MM.1S (cell line): ENCODE measurements around the gene ZHX3.

ENCODE experiments used
- DNase-seq: peaks from one replicate; pipeline ENCODE4 v3.0.0-alpha.2; 2015
- H2AFZ ChIP-seq: fragments of 300-600 bp; sonication (generic); 2 replicates; pipeline ENCODE4 v1.6.0; 2016; ENCODE audit warnings: antibody characterized with exemption, low read length
- H3F3A ChIP-seq: fragments of 300-600 bp; sonication (generic); 2 replicates; pipeline ENCODE4 v1.6.1; 2016; ENCODE audit warnings: mild to moderate bottlenecking, antibody characterized with exemption, low read length, moderate library complexity, mixed read lengths; ENCODE audit not compliant: insufficient read depth
- H3K27ac ChIP-seq: fragments of 300-600 bp; sonication (generic); 2 replicates; pipeline ENCODE4 v1.5.1; 2016; ENCODE audit warnings: mild to moderate bottlenecking, low read length
- H3K27me3 ChIP-seq: fragments of 300-600 bp; sonication (generic); replicated peaks from 2 replicates; pipeline ENCODE4 v1.6.0; 2016; ENCODE audit warnings: low read length; ENCODE audit not compliant: insufficient read depth
- H3K36me3 ChIP-seq: fragments of 300-600 bp; sonication (generic); replicated peaks from 2 replicates; pipeline ENCODE4 v1.6.1; 2016; ENCODE audit warnings: mild to moderate bottlenecking, low read length, mixed read lengths; ENCODE audit not compliant: insufficient read depth
- H3K4me1 ChIP-seq: fragments of 300-600 bp; sonication (generic); 2 replicates; pipeline ENCODE4 v1.6.1; 2016; ENCODE audit warnings: low read length, mixed read lengths
- H3K4me2 ChIP-seq: fragments of 300-600 bp; sonication (generic); 2 replicates; pipeline ENCODE4 v1.6.0; 2016; ENCODE audit warnings: low read depth, low read length
- H3K4me3 ChIP-seq: fragments of 300-600 bp; sonication (generic); 2 replicates; pipeline ENCODE4 v1.5.1; 2016; ENCODE audit warnings: low read length, mixed read lengths
- H3K79me2 ChIP-seq: fragments of 300-600 bp; sonication (generic); 2 replicates; pipeline ENCODE4 v1.6.1; 2016; ENCODE audit warnings: mixed run types, low read length, mixed read lengths
- H3K9ac ChIP-seq: fragments of 300-600 bp; sonication (generic); 2 replicates; pipeline ENCODE4 v1.6.1; 2016; ENCODE audit warnings: low read length, mixed read lengths
- H3K9me2 ChIP-seq: fragments of 300-600 bp; sonication (generic); replicated peaks from 2 replicates; pipeline ENCODE4 v1.6.1; 2016; ENCODE audit warnings: mild to moderate bottlenecking, low read length, mixed read lengths; ENCODE audit not compliant: insufficient read depth
- H3K9me3 ChIP-seq: fragments of 300-600 bp; sonication (generic); replicated peaks from 2 replicates; pipeline ENCODE4 v1.6.1; 2016; ENCODE audit warnings: mild to moderate bottlenecking, low read length, mixed read lengths; ENCODE audit not compliant: insufficient read depth
- H4K20me1 ChIP-seq: fragments of 300-600 bp; sonication (generic); 2 replicates; pipeline ENCODE4 v1.6.1; 2016; ENCODE audit warnings: mild to moderate bottlenecking, low read length, moderate library complexity, mixed read lengths; ENCODE audit not compliant: insufficient read depth
- EZH2 ChIP-seq: fragments of 300-600 bp; sonication (generic); optimal IDR thresholded peaks from 2 replicates; pipeline ENCODE3; 2017; ENCODE audit warnings: low read depth, mild to moderate bottlenecking, antibody characterized with exemption, low read length, mixed read lengths
- EZH2phosphoT487 ChIP-seq: fragments of 300-600 bp; sonication (generic); IDR thresholded peaks from 2 replicates; pipeline ENCODE4 v1.6.1; 2018; ENCODE audit warnings: antibody characterized with exemption, low read length
- TF ChIP-seq, protein P1 (sequence below): fragments of 300-600 bp; sonication (generic); IDR thresholded peaks from 2 replicates; pipeline ENCODE4 v1.5.1; 2016; ENCODE audit warnings: antibody characterized with exemption, low read length, mixed read lengths

The ZHX3 gene

DNA sequence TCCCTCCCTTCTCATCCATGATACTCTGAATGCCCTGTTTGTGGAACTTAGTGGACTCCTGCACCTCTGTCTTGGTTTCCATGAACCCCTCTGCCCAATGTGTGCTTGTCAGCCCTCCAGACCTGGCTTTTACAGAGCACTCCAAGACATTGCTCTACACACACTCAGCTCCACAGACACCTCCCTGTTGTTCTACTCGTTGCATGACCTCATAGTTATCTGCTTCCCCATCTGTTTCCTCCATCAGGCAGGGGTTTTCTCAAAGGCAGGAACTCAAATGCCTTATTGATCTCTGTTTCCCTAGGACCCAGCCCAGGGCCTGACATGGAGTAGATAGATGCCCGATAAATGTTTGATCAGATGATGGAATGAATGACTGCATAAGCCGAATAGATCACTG, 166.9 kb downstream of the ZHX3 start:
- no peak overlapping the region for H3K27ac ChIP-seq
- no peak for DNase-seq
- H3K9me2 ChIP-seq: no peaks in the 10 kb centered on the region
- H3K36me3 ChIP-seq: no peaks in the 10 kb centered on the region
- H3K27me3 ChIP-seq: no peaks in the 10 kb centered on the region
- no peaks in the 10 kb centered on the region for H4K20me1 ChIP-seq
- H3K79me2 ChIP-seq: peaks cover 99% of the 10 kb centered on the region
- H2AFZ ChIP-seq: no peak overlapping the region
- no peak overlapping the region for H3K4me2 ChIP-seq
- H3K9me3 ChIP-seq: no peaks in the 10 kb centered on the region
- H3K9ac ChIP-seq: no peak overlapping the region
- peaks cover 15% of the 10 kb centered on the region for H3K4me1 ChIP-seq
- TF ChIP-seq EZH2phosphoT487: no peak
- TF ChIP-seq, protein P1, sequence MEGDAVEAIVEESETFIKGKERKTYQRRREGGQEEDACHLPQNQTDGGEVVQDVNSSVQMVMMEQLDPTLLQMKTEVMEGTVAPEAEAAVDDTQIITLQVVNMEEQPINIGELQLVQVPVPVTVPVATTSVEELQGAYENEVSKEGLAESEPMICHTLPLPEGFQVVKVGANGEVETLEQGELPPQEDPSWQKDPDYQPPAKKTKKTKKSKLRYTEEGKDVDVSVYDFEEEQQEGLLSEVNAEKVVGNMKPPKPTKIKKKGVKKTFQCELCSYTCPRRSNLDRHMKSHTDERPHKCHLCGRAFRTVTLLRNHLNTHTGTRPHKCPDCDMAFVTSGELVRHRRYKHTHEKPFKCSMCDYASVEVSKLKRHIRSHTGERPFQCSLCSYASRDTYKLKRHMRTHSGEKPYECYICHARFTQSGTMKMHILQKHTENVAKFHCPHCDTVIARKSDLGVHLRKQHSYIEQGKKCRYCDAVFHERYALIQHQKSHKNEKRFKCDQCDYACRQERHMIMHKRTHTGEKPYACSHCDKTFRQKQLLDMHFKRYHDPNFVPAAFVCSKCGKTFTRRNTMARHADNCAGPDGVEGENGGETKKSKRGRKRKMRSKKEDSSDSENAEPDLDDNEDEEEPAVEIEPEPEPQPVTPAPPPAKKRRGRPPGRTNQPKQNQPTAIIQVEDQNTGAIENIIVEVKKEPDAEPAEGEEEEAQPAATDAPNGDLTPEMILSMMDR: no peak
- TF ChIP-seq EZH2: no peak
- H3F3A ChIP-seq: peaks cover 3% of the 10 kb centered on the region; the same call in 1 of the 2 replicates
- H3K4me3 ChIP-seq: no peak overlapping the region

DNA sequence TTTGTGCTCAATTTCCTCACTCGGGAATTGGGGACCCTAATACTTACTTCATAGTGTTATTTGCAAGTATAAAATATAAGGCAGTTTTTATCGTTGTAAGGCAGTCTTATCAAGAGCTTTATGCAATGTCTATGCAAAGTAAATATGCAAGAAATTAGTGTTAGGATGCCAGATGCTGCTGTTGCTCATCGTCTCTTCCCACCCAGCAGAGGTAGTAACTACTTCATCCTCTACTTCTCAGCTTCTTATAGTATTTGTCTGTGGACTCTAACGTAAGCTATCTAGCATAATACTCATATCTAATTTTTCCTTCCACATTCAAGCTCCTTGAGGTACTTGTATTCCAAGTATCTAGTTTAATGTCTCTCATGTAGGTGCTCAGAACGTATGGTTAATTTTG, 168.6 kb downstream of the ZHX3 start:
- Histone ChIP-seq H3K4me1 (no peaks in the 10 kb centered on the region), H3K4me2 (no peak overlapping the region), H4K20me1 (no peaks in the 10 kb centered on the region), H3F3A (no peaks in the 10 kb centered on the region), H3K9me2 (no peaks in the 10 kb centered on the region), H3K79me2 (peaks cover 99% of the 10 kb centered on the region), H3K36me3 (no peaks in the 10 kb centered on the region), H3K27me3 (no peaks in the 10 kb centered on the region), H2AFZ (no peak overlapping the region), H3K9me3 (no peaks in the 10 kb centered on the region), H3K9ac (no peak overlapping the region), H3K4me3 (no peak overlapping the region), H3K27ac (no peak overlapping the region)
- DNase-seq: no peak
- TF ChIP-seq, protein P1: no peak
- TF ChIP-seq EZH2: no peak
- TF ChIP-seq EZH2phosphoT487: no peak

DNA sequence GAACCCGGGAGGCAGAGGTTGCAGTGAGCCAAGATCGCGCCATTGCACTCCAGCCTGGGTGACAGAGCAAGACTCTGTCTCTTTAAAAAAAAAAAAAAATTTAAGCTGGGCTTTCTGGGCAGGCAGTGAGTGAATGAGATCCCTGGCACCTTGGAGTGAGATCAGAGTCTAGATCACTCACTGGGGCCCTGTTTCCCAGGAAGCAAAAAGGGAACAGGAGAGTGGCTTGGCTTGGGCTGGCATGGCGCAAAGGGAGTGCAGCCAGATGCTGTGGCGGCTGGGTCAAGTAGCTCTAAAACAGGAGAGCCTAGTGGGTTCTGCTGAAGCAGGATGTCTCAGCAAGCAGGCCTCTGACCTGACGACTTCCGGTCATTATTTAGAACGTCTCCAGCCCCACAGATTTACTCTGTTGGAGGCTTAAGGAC, 169.8 kb downstream of the ZHX3 start:
- Histone ChIP-seq H3K36me3 (no peaks in the 10 kb centered on the region), H3K9me2 (no peaks in the 10 kb centered on the region), H3K9ac (no peak overlapping the region), H3K9me3 (no peaks in the 10 kb centered on the region), H3K27me3 (no peaks in the 10 kb centered on the region), H3K4me1 (no peaks in the 10 kb centered on the region), H3K79me2 (peaks cover 99% of the 10 kb centered on the region), H2AFZ (no peak overlapping the region), H3K27ac (no peak overlapping the region), H3K4me3 (no peak overlapping the region), H3F3A (no peaks in the 10 kb centered on the region), H3K4me2 (no peak overlapping the region), H4K20me1 (no peaks in the 10 kb centered on the region)
- DNase-seq: no peak
- TF ChIP-seq EZH2phosphoT487: no peak
- TF ChIP-seq, protein P1: no peak
- no peak for TF ChIP-seq EZH2
